ENCODE data around the gene RAB40C. TPM values are rescaled to one million over a fixed set of nuclear protein-coding genes. Genes with fewer than 3 reads are reported as not detected.

The RAB40C gene
- polyA plus RNA-seq, 2 of the 4 experiments (the other 2 are of a cell fraction), result 4.4 to 9.7 TPM

DNA sequence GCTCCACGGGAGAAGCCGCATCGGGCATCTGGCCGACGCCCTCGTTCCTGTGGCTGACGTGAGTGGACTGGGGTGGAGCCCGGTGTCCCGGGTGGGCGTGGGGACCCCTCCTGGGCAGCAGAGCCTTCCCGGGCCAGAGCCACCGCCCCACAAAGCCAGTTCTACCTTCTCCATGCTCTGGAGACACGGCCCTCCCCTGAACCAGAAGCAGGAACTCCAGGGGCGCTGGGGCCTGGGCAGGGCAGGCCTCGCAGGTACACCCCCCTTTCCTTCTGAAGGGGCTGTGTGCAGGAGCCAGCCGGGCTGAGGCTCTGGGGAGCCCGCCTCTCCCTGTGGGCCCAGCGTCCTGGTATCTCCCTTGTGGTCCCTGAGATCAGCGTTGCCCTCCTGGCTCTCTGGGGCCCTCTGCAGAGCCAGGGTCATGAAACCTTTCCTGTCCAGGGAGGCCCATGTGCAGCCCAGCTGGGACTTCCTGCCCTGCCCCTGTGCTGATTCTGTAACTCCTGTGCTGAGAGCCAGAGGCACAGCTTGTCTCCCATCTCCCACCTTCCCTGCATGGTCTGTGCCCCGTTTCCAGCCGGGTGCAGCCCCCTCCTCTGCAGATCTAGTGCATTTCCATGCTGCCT lies 13.6 kb upstream of the RAB40C start:
- ChIA-PET POLR2A (no interaction called here), CTCF (interaction anchor here (0.6 to 3.1 kb wide), 7 partner anchors 10 to 165 kb away, joined by 3 to 11 read pairs (median 5); no protein-coding TSS in a partner anchor)
- DNase-seq (ENCODE audit: low read depth in 1 of 2, low spot score in 1 of 2) (no peak), ATAC-seq (no peak), FAIRE-seq (no peak)
- Histone ChIP-seq H3K4me2 (no peak overlapping the region), H3K9me3 (no peaks in the 10 kb centered on the region), H3K4me1 (peaks cover 6% of the 10 kb centered on the region; the same call in 2 of the 3 replicates), H3K27ac (no peak overlapping the region), H3K4me3 (no peak overlapping the region)
- 80% methylated on average over 8 of the region's 21 CpGs for WGBS (ENCODE audit: missing lambda C conversion rate)
- TF ChIP-seq, protein P1, sequence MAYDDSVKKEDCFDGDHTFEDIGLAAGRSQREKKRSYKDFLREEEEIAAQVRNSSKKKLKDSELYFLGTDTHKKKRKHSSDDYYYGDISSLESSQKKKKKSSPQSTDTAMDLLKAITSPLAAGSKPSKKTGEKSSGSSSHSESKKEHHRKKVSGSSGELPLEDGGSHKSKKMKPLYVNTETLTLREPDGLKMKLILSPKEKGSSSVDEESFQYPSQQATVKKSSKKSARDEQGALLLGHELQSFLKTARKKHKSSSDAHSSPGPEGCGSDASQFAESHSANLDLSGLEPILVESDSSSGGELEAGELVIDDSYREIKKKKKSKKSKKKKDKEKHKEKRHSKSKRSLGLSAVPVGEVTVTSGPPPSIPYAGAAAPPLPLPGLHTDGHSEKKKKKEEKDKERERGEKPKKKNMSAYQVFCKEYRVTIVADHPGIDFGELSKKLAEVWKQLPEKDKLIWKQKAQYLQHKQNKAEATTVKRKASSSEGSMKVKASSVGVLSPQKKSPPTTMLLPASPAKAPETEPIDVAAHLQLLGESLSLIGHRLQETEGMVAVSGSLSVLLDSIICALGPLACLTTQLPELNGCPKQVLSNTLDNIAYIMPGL (CRISPR knock-in tag; IDR thresholded peaks at IDR 0.05; ENCODE audit: borderline replicate concordance), result no peak
- TF ChIP-seq EP300 (IDR thresholded peaks at IDR 0.05) (no peak), PHF8 (IDR thresholded peaks at IDR 0.05; ENCODE audit: borderline replicate concordance, low read depth) (no peak), TP53 (CRISPR knock-in tag; IDR thresholded peaks at IDR 0.05) (no peak), RNF2 (IDR thresholded peaks at IDR 0.05; ENCODE audit: borderline replicate concordance, low read depth) (no peak), POLR2AphosphoS2 (conservative IDR thresholded peaks at IDR 0.05; ENCODE audit: low read length) (no peak), CHD2 (IDR thresholded peaks at IDR 0.05; ENCODE audit: low read length, partially characterized antibody) (no peak)
- TF ChIP-seq, protein P2, sequence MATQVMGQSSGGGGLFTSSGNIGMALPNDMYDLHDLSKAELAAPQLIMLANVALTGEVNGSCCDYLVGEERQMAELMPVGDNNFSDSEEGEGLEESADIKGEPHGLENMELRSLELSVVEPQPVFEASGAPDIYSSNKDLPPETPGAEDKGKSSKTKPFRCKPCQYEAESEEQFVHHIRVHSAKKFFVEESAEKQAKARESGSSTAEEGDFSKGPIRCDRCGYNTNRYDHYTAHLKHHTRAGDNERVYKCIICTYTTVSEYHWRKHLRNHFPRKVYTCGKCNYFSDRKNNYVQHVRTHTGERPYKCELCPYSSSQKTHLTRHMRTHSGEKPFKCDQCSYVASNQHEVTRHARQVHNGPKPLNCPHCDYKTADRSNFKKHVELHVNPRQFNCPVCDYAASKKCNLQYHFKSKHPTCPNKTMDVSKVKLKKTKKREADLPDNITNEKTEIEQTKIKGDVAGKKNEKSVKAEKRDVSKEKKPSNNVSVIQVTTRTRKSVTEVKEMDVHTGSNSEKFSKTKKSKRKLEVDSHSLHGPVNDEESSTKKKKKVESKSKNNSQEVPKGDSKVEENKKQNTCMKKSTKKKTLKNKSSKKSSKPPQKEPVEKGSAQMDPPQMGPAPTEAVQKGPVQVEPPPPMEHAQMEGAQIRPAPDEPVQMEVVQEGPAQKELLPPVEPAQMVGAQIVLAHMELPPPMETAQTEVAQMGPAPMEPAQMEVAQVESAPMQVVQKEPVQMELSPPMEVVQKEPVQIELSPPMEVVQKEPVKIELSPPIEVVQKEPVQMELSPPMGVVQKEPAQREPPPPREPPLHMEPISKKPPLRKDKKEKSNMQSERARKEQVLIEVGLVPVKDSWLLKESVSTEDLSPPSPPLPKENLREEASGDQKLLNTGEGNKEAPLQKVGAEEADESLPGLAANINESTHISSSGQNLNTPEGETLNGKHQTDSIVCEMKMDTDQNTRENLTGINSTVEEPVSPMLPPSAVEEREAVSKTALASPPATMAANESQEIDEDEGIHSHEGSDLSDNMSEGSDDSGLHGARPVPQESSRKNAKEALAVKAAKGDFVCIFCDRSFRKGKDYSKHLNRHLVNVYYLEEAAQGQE (IDR thresholded peaks at IDR 0.05), result no peak
- TF ChIP-seq, protein P3, sequence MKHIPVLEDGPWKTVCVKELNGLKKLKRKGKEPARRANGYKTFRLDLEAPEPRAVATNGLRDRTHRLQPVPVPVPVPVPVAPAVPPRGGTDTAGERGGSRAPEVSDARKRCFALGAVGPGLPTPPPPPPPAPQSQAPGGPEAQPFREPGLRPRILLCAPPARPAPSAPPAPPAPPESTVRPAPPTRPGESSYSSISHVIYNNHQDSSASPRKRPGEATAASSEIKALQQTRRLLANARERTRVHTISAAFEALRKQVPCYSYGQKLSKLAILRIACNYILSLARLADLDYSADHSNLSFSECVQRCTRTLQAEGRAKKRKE (CRISPR knock-in tag; IDR thresholded peaks at IDR 0.05; ENCODE audit: low read depth), result no peak

DNA sequence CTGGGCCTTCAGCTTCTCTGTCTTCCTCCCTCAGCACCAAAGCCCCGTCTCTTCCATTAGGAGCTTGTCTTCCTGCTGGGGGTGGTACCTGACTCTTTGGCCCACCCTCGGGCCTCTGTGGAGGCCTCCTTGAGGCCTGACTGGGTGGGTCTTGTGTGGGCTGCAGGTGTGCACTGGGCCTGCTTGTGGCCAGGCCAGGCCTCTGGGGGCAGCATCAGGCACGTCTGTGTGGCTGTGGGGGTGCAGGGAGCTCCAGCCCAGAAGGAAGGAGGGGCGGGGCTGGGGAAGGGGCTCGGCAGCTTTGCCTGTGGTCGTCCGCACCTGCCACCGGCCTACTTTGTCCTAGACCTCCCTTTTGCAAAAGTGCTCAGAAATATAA lies 13.1 kb upstream of the RAB40C start:
- H3K4me2 ChIP-seq, result no peak overlapping the region
- FAIRE-seq (no peak), ATAC-seq (peak in 1 of 2 experiments; percentile 35; a peak in 3 of 6 replicates), DNase-seq (ENCODE audit: low read depth in 1 of 2, low spot score in 1 of 2) (no peak)
- POLR2A ChIA-PET, result no interaction called here
- TF ChIP-seq SREBF2 (IDR thresholded peaks at IDR 0.05) (no peak), CHD2 (IDR thresholded peaks at IDR 0.05; ENCODE audit: low read length, partially characterized antibody) (no peak), JUNB (IDR thresholded peaks at IDR 0.05) (no peak), NFE2L2 (conservative IDR thresholded peaks at IDR 0.05; ENCODE audit: low read length) (no peak)
- TF ChIP-seq, protein P4, sequence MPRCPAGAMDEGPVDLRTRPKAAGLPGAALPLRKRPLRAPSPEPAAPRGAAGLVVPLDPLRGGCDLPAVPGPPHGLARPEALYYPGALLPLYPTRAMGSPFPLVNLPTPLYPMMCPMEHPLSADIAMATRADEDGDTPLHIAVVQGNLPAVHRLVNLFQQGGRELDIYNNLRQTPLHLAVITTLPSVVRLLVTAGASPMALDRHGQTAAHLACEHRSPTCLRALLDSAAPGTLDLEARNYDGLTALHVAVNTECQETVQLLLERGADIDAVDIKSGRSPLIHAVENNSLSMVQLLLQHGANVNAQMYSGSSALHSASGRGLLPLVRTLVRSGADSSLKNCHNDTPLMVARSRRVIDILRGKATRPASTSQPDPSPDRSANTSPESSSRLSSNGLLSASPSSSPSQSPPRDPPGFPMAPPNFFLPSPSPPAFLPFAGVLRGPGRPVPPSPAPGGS (IDR thresholded peaks at IDR 0.05), result no peak
- WGBS (ENCODE audit: missing lambda C conversion rate), result 83% methylated on average over 6 of the region's 8 CpGs
- no peaks in the 10 kb centered on the region for H3K9me3 ChIP-seq
- H3K4me3 ChIP-seq, result no peak overlapping the region
- CTCF ChIA-PET, result interaction anchor here (0.6 to 3.1 kb wide), 8 partner anchors 9 to 166 kb away, joined by 3 to 11 read pairs (median 6); no protein-coding TSS in a partner anchor
- no peak overlapping the region for H3K27ac ChIP-seq
- H3K4me1 ChIP-seq, result peaks cover 6% of the 10 kb centered on the region; the same call in 2 of the 3 replicates

DNA sequence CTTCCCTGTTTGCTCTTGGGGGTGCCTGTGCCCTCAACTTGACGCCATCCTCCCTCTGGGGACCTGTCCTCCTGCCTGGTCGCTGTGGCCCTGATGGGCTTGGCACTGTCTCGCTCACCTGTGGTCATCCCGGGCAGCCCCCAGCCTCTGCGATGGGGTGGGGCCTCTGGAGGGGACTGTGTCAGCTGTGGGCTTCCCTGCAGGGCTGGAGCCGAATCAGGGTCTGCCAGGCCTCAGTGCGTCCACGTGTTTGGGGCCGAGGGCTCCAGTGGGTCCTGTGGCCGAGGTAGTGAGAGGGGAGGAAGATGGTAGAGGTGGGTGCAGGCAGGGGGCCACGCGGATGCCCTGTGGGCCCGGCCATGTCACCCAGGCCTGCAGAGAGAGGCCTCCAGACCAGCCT lies 12.1 kb upstream of the RAB40C start:
- 95% methylated on average over 10 of the region's 13 CpGs for WGBS (ENCODE audit: missing lambda C conversion rate)

More for the DNA sequence above, 12.1 kb upstream of the RAB40C start:
- no peak for DNase-seq (ENCODE audit: low read depth in 1 of 2, low spot score in 1 of 2)
- CTCF ChIA-PET, result interaction anchor here (0.7 to 7.1 kb wide), 5 partner anchors 11 to 84 kb away, joined by 3 to 105 read pairs (median 4); partner anchors contain the start of gene RHOT2
- Histone ChIP-seq H3K4me2 (no peak overlapping the region), H3K4me3 (no peak overlapping the region), H3K27ac (no peak overlapping the region), H3K9me3 (no peaks in the 10 kb centered on the region), H3K4me1 (peaks cover 6% of the 10 kb centered on the region; the same call in 2 of the 3 replicates)
- POLR2A ChIA-PET, result no interaction called here
- FAIRE-seq, result no peak
- ATAC-seq, result no peak
- TF ChIP-seq FOSL2 (IDR thresholded peaks at IDR 0.05), result no peak
- TF ChIP-seq FOSL2 (CRISPR knock-in tag; IDR thresholded peaks at IDR 0.05), result no peak
- TF ChIP-seq MYC (IDR thresholded peaks at IDR 0.05; ENCODE audit: borderline replicate concordance, low read length), result no peak
- no peak for TF ChIP-seq ZFP36 (IDR thresholded peaks at IDR 0.05; ENCODE audit: borderline replicate concordance, partially characterized antibody)
- TF ChIP-seq ESRRA (IDR thresholded peaks at IDR 0.05; ENCODE audit: borderline replicate concordance, low read length), result no peak
- no peak for TF ChIP-seq RNF2 (IDR thresholded peaks at IDR 0.05; ENCODE audit: borderline replicate concordance, low read depth)
- TF ChIP-seq SREBF2 (IDR thresholded peaks at IDR 0.05), result no peak
- TF ChIP-seq, protein P5, sequence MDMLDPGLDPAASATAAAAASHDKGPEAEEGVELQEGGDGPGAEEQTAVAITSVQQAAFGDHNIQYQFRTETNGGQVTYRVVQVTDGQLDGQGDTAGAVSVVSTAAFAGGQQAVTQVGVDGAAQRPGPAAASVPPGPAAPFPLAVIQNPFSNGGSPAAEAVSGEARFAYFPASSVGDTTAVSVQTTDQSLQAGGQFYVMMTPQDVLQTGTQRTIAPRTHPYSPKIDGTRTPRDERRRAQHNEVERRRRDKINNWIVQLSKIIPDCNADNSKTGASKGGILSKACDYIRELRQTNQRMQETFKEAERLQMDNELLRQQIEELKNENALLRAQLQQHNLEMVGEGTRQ (IDR thresholded peaks at IDR 0.05), result no peak
- TF ChIP-seq JUN (IDR thresholded peaks at IDR 0.05), result no peak

All from A549 (cell line).